GM19351 (cell line): ENCODE measurements around the gene LAG3.

Experiments
- ATAC-seq: cut with Tn5 transposase; IDR thresholded peaks from one replicate; pipeline ENCODE4 v1.9.1; 2021; ENCODE audit warnings: mild to moderate bottlenecking, moderate library complexity; ENCODE audit not compliant: unreplicated experiment

LAG3 gene

GRCh38 chr12:6821591-6822425 lies 49.5 kb downstream of the LAG3 start, which contains the start of gene GPR162:
TSS of gene GPR162 (plus strand) at chr12:6821821. CDS start at chr12:6823899, 2,078 bp downstream.
- ATAC-seq, result no peak

GRCh38 chr12:6822426-6823135 lies 50.3 kb downstream of the LAG3 start:
- ATAC-seq, result no peak

GRCh38 chr12:6823182-6824084 lies 51.1 kb downstream of the LAG3 start:
- no peak for ATAC-seq

GRCh38 chr12:6824085-6824775 lies 51.9 kb downstream of the LAG3 start:
- ATAC-seq, result no peak

GRCh38 chr12:6824901-6825381 lies 52.6 kb downstream of the LAG3 start:
- no peak for ATAC-seq

GRCh38 chr12:6825398-6826124 lies 53.2 kb downstream of the LAG3 start:
- no peak for ATAC-seq

- no peak for ATAC-seq
Observed at GRCh38 chr12:6826125-6826733, 53.9 kb downstream of the LAG3 start.

- no peak for ATAC-seq
Observed at GRCh38 chr12:6826734-6827436, 54.6 kb downstream of the LAG3 start.

GRCh38 chr12:6827437-6827911 lies 55.2 kb downstream of the LAG3 start:
- no peak for ATAC-seq
